HG02678 (cell line): ENCODE results near the gene APOBEC4.

Source experiments
- ATAC-seq: cut with Tn5 transposase; IDR thresholded peaks from one replicate; pipeline ENCODE4 v1.9.1; 2021; ENCODE audit warnings: mild to moderate bottlenecking, moderate library complexity; ENCODE audit not compliant: unreplicated experiment

APOBEC4 gene

DNA sequence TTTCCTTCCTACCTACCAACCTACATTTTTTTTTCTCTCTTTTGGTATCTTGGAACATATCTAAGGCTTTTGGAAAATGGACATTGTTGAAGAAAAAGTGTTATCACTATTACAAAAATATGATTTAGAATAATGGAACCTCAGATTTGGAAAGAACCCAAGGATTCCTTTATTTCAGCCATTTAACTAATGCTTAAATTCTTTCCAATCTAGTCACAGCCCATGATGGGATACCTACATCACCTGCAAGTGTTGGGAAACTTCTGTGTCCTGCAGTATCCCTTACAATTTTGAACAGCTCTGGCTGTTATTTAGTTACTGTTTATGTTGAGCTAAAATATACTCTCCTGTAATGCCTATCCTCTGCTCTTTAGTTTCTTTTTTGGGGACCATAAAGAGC is 22.3 kb upstream of the APOBEC4 start:
- ATAC-seq, result no peak

DNA sequence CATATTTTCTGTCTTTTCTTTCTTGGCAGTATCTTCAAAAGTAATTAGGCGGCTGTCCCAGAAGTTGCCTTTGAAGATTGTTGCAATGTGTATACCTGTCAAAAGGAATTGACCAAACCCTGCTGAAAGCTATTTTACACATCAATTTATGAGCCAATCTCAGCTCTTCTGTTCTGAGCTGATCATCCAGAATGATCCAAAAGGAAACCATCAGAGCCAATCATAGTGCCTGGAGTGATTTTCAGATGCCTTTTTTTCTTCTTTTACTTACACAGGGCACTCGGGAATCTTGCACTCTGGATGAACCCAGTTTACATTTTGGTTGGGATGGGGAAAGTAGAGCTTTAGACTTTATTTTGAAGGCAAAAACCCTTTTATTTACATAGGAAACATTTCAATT is 21.8 kb upstream of the APOBEC4 start:
- no peak for ATAC-seq

DNA sequence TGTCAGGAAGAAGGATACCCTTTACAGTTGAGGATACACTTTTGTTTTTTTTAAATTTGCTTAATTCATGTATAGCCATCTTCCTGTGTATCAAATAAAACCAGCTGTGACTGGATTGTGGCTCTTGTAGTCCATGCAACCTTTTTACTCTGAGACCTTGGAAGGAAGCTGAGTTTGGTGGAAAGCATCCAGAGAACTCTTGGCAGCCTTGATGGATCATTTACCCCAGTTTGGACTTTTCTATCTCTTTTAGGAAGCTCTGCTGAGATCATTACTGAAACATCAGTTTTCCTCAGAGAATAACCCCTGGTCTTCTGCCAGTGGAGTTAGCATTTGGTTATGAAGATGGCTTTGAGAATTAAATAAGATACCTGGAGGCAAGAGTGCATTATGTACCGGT is 21.2 kb upstream of the APOBEC4 start:
- ATAC-seq, result no peak

DNA sequence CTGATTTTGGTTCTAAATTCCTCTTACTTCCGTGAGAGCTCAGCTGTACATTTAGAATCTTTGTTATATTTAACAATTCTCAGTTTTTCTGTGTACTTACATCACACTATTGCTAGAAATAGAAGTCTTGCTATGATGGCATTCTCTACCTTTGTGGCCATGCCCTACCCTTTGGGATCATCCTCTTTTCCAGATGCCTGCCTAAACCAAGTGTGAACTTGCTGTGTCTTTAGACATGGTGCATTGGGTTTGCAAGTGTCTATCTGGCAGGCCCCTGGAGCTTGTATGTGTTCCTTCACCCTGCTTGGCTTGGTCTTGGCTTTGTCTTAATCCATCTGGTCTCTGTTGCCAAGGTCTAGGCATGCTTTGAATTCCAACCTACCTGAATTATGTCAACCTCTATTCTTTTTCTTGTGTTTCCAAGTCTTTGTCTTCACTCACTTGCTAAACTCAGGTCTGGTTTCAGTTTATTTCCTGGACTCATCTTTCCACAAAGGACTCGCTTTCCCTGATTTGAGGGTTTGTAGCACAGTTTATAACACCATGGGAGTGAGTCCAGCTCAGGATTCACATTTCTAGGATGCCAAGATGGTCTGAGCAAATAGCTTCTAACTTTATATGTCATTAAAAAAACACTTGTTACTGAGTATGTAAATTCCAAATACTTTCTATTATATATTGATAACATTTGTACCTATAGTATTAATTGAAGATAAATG is 20.6 kb upstream of the APOBEC4 start:
- ATAC-seq, result no peak

DNA sequence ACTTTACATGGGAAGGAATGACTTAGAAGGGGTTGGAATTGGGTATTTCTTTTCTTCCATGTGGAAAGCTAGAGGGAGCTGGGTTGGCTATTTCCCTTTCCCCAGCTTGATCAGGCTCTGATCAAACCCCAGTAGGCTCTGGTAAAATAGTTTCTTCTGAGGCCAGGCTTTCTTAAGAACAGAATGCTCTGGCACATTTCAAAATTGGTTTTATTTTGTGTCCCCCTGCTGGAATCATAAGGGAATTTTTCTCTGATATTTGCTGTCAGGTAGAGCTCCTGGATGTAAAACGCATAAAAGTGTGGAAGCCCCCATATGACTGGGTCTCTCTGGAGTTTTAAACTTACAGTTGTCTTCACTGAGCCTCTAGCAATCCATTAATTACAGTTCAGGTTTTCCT is 17.1 kb upstream of the APOBEC4 start:
- no peak for ATAC-seq

DNA sequence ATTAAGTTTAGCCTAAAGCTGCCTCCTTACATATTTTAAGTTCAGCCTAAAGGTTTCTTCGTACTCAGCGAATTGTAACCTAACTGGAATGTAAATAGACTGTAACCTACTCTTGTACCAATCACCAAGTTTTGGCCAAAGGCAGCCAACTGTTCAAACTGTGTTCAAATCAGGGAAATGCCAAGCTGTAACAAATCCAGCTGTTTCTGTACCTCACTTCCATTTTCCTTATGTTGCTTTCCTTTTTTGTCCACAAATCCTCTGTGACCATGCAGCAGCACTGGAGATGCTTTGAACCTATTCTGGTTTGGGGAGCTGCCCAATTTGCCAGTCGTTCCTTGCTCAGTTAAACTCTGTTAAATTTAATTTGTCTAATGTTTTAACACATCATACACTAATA is 3.2 kb upstream of the APOBEC4 start:
- no peak for ATAC-seq

DNA sequence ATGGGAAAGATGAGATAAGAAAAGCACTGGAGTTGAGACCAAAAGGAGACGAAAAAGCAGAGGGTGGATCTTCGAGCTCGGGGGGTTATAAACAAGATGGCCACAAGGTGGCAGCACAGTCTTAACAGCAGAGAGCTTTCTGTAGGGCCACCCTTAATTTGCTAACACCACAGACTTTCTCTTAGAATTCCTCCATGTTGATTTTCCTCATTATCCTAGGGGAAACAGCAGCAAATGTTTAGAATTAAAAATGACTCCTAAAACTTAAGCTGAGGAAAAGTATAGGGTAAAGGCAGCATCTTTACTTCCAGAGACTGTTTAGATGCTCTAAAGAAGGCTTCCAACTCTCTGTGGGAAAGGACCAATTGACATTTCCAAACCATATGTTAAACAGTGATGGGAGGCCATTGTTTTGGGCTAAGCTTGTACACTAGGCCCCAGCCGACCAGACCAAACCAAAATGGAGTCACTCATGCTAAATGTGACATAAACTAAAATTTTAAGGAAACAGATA is 2.5 kb upstream of the APOBEC4 start:
- ATAC-seq, result peak; percentile 66

DNA sequence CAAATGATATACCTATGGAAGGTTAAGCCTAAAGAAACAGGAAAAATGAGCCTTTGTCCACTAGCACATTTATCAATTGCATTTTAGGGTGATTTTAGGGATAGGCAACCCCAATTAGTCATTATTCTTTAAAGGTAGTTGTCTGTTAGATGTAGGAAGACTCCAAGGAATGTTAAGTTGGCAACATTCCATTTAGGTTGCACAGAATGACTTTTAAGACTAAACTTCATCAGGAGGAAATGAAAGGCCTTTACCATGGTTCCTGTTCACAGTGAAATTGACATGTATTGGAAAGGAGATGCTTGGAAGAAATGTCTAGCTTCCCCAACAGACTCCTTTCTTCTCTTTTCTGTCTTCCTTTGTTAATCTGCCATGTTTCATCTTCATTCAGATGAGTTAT is 1.6 kb upstream of the APOBEC4 start:
- no peak for ATAC-seq

DNA sequence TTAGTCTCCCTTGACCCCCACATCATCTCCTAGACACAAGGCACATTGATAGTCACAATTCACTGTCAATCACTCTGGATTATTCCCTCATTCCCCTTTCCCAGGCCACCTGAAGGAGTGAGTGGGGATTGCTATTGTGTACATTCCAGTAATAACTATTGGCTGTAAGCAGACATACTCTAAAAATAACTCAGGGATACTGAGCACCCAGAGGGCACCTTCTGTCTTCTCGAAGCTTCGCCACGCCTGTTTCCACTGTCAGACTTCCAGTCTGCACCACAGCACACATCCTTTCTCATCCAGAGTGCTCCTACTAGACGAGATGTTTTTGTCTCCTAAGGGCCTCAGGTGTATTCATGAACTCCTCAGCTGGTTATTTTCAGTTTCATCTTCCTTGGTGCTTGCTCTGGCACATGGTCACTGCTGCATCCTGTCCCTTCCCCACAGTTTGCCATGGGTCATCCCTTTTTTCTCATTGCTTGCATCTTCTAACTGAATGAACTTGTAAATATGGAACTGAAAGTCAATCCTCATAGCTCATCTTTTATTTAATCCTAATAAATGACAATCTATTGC is 848 bp upstream of the APOBEC4 start:
- ATAC-seq, result no peak

DNA sequence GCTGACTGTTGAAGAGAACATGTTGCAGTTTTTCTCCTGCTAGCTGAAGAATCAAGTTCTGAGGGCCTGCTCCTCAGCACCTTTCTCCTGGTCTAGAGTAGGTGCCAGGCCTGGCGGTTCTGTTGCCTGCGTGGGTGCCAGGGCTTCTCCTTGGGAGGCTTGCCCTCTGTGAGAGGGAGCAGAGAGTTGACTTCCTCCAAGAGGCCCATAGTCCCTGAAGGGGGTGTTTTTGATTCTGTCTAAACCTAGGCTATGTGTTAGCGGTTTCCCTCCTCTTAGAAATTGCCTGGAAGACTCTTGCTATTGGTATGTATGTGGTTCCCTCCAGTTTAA is 312 bp upstream of the APOBEC4 start:
- no peak for ATAC-seq

DNA sequence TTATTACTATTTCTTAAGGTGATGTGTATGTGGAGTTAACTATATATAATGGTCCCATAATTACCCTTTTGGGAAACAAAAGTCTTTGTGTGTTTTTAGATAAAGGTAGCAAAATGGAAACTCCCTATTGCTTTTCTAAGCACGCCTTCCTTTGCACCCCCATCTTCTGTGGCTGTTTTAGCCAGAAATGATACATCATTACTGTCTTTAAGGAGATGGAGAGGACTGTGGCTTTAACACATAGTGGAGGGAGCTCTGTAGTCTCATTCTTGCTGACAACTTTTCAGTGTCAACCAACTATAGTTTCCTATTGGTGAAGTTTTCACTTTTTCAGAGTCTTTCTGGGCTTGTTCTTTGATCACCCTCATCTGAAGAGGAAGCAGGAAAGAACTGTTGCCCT is 1.0 kb downstream of the APOBEC4 start:
- ATAC-seq, result peak; percentile 45

DNA sequence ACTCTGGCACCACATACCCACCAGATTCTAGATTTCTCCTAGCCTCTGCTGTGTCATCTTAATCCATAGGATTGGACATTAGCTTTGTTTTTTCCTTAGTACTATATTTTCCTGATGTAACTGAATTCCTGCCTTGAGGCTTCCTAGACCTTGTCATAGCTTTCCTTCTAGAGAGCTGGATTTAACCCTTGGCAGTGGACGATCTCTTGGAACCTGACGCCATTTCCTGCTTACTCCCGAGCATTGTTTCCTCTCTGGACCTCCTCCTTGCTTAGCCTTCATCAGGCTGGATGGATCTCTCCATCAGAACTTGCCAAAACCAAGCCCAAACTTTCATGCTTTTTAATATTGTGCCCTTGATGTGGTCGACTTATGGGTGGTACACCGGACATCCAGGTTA is 1.5 kb downstream of the APOBEC4 start:
- ATAC-seq, result no peak

DNA sequence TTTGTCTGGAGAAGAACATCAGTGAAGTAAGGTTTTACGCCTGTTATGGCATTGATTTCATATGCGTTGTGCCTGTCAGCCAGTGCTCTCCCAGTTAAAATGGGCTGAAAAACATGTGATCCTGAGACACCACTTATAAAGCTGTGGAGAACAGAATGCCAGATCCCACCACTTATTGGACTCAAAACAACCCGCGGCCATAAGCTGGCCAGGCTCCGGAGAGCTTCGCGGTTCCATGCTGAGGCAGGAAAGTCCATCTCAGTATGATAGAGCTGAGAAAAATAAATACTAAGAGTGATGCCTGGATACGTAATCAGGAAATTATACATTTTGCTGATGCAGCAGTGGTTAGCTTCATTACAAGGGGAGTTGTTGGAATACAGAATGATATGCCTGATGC is 5.1 kb downstream of the APOBEC4 start:
- ATAC-seq, result no peak

DNA sequence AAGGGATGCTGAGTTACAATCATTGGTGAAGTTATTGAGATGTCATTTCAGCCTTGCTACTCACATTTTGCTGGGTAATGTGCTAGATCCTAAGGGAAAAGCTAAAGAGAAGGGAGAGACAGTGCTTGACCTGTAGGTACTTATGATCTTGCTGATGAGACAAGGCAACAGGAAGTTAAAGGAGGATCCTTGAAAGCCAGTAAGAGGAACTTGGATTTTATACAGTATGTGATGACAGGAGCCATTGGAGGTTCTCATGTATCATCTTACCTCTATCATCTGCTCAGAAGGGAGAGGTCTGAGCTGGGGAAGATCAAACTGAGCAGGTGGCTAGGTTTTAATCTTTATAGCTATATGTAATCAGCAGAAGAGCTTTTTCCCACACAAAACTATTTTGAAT is 6.3 kb downstream of the APOBEC4 start:
- no peak for ATAC-seq

DNA sequence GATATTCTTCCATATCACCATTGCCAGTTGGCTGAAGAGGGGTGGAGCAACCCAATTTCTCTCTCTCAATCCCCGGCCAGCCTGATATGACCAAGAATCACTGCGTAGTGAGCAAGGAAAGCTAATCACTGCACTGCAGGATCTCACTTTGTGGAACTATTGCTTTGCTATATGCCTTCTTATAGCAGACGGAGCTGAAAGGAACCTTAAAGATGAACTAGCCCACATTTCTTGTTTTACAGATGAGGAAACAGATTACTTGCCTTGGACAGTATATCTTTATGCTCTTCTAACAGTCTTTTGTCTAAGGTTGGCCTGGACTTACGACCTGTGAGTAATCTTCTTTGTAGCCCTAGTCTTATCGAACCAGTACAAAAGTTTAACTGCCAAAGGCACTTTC is 7.6 kb downstream of the APOBEC4 start:
- ATAC-seq, result no peak

DNA sequence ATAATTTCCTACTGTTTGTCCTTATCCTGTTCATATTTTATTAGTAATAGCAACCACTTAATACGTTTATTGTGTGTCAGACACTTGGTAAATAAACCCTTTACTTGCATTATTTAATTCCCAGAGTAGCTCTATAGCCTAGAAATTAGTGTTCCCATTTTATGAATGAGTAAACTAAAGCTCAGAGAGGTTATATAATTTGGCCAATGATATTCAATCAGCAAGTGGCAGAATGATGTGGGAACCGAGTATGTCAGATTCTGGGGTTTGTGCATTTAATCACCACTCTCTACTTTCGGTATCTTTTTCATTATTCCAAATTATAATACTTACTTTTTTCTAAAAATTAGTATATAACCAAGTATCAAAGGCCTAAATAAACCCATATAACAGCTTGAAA is 10.9 kb downstream of the APOBEC4 start:
- no peak for ATAC-seq

DNA sequence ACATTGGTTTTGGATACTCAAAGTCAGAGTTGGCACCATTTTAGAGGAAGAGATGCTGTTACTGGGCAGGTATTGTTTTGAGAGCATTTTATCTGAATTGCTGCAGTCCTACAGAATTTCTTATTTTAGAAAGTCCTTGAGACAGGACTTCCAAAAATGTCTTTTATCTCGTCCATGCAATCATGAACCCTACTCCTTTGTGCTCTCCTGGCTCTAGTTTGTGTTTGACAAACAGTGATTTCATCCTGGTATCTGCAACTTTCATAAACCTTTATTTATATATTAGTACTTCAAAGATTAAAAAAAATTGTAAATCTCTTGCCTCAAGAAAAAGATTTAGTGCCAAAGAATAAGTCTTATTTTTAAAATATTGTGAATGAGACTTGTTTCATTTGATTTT is 12.9 kb downstream of the APOBEC4 start:
- ATAC-seq, result no peak

DNA sequence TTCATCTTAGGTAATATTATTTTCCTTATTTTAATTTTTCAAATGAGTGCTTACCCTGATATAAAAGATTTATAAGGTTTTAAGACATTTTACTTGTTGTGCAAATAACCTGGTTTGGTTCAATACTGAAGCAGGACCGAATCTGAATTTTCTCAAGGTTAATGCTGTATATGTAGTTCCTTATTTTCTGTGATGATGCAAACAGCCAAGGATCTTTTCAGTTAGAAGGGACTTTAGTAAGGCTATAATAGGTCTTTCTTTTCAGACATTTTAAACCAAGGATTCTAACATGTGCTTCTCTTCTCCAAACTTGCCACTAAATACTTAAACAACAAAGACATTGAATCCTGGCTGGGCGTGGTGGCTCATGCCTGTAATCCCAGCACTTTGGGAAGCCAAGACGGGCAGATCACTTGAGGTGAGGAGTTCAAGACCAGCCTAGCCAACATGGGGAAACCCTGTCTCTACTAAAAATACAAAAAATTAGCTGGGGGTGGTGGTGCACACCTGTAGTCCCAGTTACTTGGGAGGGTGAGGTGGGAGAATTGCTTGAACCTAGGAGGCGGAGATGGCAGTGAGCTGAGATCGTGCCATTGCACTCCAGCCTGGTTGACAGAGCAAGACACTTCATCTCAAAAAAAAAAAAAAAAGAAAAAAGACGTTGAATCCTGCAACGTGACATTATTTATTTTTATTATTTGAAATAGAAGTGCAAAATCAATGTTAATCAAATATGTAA is 14.3 kb downstream of the APOBEC4 start:
- no peak for ATAC-seq

DNA sequence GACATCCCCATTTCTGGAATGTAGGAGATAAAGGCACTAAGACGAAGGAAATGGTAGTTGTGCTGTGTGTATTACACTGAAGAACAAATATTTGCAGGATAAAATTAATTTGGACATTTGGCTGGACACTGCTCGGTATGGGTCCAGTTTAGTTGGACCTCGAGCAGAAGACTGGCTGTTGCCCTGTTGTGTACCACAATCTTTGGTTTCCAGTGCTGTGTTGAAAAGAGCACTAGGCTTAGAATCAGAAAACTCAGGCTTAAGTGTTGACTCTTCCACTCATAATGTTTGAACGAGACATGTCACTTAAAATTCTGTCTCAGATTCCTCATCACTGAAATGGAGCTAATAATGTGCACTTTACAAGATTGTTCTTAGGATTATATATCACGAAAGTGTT is 16.3 kb downstream of the APOBEC4 start:
- no peak for ATAC-seq

DNA sequence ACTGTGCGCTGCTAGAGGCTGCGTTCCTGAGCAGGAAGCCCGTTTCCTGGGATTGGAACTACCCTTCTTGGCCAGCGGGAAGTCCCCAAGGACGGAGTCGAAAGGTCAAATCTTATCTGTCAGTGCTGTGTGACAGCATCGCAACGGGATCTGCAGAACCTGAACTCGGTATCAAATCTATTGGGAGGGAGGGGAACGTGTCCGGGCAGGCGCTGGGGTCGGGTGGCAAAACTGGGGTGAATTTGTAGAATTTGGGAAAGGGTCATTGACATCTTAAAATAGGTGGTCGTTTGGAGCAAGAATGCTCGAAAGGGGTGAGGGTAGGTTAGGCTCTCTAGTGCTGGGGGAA is 16.8 kb downstream of the APOBEC4 start:
- ATAC-seq, result no peak

DNA sequence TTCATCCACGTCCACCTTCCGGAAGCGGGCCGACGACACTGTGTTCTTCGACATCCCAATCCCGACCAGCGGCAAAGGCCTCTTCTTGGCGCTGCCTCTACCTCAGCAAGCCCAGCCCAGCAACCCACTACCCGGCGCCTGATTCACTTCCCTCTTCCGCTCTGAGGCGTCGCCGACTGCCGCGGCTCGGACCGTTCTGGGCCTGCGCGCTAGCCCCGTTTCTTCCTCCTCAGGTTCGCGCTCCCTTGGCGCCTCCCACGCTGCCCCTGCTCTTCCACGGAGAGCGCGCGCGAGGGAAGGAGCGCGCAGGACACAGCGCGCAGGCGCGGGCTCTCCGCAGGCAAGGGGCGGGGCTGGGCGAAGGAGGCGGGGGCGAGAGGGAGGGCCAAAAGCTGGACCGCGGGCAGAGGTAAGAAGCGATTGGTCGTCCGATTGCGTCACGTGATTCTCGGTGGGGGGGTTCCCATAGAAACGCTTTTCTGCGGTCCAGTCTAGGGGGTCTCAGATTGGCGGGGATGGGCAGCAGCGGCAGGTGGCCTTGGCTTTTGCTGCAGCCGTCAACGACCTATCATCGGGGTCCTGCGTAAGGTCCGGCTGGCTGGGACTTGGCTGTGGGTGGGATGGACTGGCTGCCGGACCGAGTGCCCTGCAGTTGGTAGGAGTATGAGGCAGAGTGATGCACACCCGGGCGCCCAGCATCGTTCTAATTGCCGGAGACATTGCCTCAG is 17.3 kb downstream of the APOBEC4 start, which contains the start of gene ARPC5:
Gene ARPC5, minus strand, starts transcription at position 178 of the 728 bp plus-strand sequence. Its CDS starts 124 bp downstream, at position 54.
- peak; percentile 85 for ATAC-seq
